ENCODE measurements around the gene PARD3B. TPM values are rescaled to one million over a fixed set of nuclear protein-coding genes. Genes with fewer than 3 reads are reported as not detected.
A peak's percentile ranks its signal among the peaks of the same experiment; 100 is the strongest.

PARD3B gene
- polyA plus RNA-seq, 1 donor: 14.0 TPM

DNA sequence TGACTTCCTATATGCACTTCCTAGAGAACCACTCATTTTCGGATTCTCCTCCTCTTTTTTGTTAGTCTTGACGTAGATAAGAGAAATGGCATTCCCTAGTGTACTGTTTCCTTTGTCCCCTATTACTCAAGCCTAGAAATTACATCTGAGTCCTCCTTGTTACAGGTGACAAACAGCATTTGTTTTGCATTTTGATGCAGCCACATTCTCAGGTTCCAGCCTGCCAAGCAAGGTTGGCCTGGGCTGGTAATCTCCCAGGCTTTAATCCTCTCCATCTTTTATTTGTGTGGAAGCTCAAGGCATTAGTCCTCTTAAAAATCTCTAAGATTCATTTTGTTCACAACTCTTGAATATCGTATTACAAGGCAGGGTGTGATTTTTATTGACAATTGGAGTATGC, 819.0 kb downstream of the PARD3B start:
- H3K27ac ChIP-seq (ENCODE audit: low read length): no peak overlapping the region
- WGBS (ENCODE audit: insufficient coverage, low lambda C conversion rate): 60% methylated on average over 1 of the region's 3 CpGs
- no peak overlapping the region for H3K4me3 ChIP-seq (ENCODE audit: low read length)
- H3K4me1 ChIP-seq (ENCODE audit: control insufficient read depth, insufficient read depth, low read length): no peaks in the 10 kb centered on the region
- no peak for DNase-seq
- no peaks in the 10 kb centered on the region for H3K27me3 ChIP-seq (ENCODE audit: control insufficient read depth, insufficient read depth, low read length)
- H3K36me3 ChIP-seq (ENCODE audit: control insufficient read depth, insufficient read depth, low read length): no peaks in the 10 kb centered on the region
- no peaks in the 10 kb centered on the region for H3K9me3 ChIP-seq (ENCODE audit: control insufficient read depth, low read depth, low read length)

GRCh38 chr2:205366336-205367060, 821.2 kb downstream of the PARD3B start:
- Histone ChIP-seq H3K4me3 (ENCODE audit: low read length) (no peak overlapping the region), H3K27me3 (ENCODE audit: control insufficient read depth, insufficient read depth, low read length) (no peaks in the 10 kb centered on the region), H3K9me3 (ENCODE audit: control insufficient read depth, low read depth, low read length) (no peaks in the 10 kb centered on the region), H3K4me1 (ENCODE audit: control insufficient read depth, insufficient read depth, low read length) (no peaks in the 10 kb centered on the region), H3K27ac (ENCODE audit: low read length) (no peak overlapping the region), H3K36me3 (ENCODE audit: control insufficient read depth, insufficient read depth, low read length) (no peaks in the 10 kb centered on the region)
- WGBS (ENCODE audit: insufficient coverage, low lambda C conversion rate): 100% methylated on average over 2 of the region's 6 CpGs
- DNase-seq: no peak

GRCh38 chr2:205367331-205367935, 822.2 kb downstream of the PARD3B start:
- Histone ChIP-seq H3K36me3 (ENCODE audit: control insufficient read depth, insufficient read depth, low read length) (no peaks in the 10 kb centered on the region), H3K4me3 (ENCODE audit: low read length) (no peak overlapping the region), H3K27me3 (ENCODE audit: control insufficient read depth, insufficient read depth, low read length) (no peaks in the 10 kb centered on the region), H3K27ac (ENCODE audit: low read length) (no peak overlapping the region), H3K4me1 (ENCODE audit: control insufficient read depth, insufficient read depth, low read length) (no peaks in the 10 kb centered on the region), H3K9me3 (ENCODE audit: control insufficient read depth, low read depth, low read length) (no peaks in the 10 kb centered on the region)
- no peak for DNase-seq
- no CpG with 5 or more reads among the region's 2 CpGs for WGBS (ENCODE audit: insufficient coverage, low lambda C conversion rate)

- no CpG with 5 or more reads among the region's 1 CpG for WGBS (ENCODE audit: insufficient coverage, low lambda C conversion rate)
- peak in 1 of 2 donors; percentile 29 for DNase-seq
Observed at GRCh38 chr2:205369813-205370212, 824.5 kb downstream of the PARD3B start.

GRCh38 chr2:205370726-205371125, 825.5 kb downstream of the PARD3B start:
- no CpG with 5 or more reads among the region's 2 CpGs for WGBS (ENCODE audit: insufficient coverage, low lambda C conversion rate)
- Histone ChIP-seq H3K27me3 (ENCODE audit: control insufficient read depth, insufficient read depth, low read length) (no peaks in the 10 kb centered on the region), H3K27ac (ENCODE audit: low read length) (no peak overlapping the region), H3K36me3 (ENCODE audit: control insufficient read depth, insufficient read depth, low read length) (no peaks in the 10 kb centered on the region), H3K4me1 (ENCODE audit: control insufficient read depth, insufficient read depth, low read length) (no peaks in the 10 kb centered on the region), H3K4me3 (ENCODE audit: low read length) (no peak overlapping the region), H3K9me3 (ENCODE audit: control insufficient read depth, low read depth, low read length) (no peaks in the 10 kb centered on the region)
- DNase-seq: no peak

More at GRCh38 chr2:205369813-205370212, 824.5 kb downstream of the PARD3B start:
- Histone ChIP-seq H3K27ac (ENCODE audit: low read length) (no peak overlapping the region), H3K4me1 (ENCODE audit: control insufficient read depth, insufficient read depth, low read length) (no peaks in the 10 kb centered on the region), H3K4me3 (ENCODE audit: low read length) (no peak overlapping the region), H3K36me3 (ENCODE audit: control insufficient read depth, insufficient read depth, low read length) (no peaks in the 10 kb centered on the region), H3K9me3 (ENCODE audit: control insufficient read depth, low read depth, low read length) (no peaks in the 10 kb centered on the region), H3K27me3 (ENCODE audit: control insufficient read depth, insufficient read depth, low read length) (no peaks in the 10 kb centered on the region)

GRCh38 chr2:205372141-205372540, 826.9 kb downstream of the PARD3B start:
- no peak for DNase-seq
- Histone ChIP-seq H3K9me3 (ENCODE audit: control insufficient read depth, low read depth, low read length) (no peaks in the 10 kb centered on the region), H3K4me3 (ENCODE audit: low read length) (no peak overlapping the region), H3K4me1 (ENCODE audit: control insufficient read depth, insufficient read depth, low read length) (no peaks in the 10 kb centered on the region), H3K27ac (ENCODE audit: low read length) (no peak overlapping the region), H3K27me3 (ENCODE audit: control insufficient read depth, insufficient read depth, low read length) (no peaks in the 10 kb centered on the region), H3K36me3 (ENCODE audit: control insufficient read depth, insufficient read depth, low read length) (no peaks in the 10 kb centered on the region)

GRCh38 chr2:205375461-205376448, 830.5 kb downstream of the PARD3B start:
- no peaks in the 10 kb centered on the region for H3K4me1 ChIP-seq (ENCODE audit: control insufficient read depth, insufficient read depth, low read length)
- no peaks in the 10 kb centered on the region for H3K27me3 ChIP-seq (ENCODE audit: control insufficient read depth, insufficient read depth, low read length)
- no peaks in the 10 kb centered on the region for H3K9me3 ChIP-seq (ENCODE audit: control insufficient read depth, low read depth, low read length)
- DNase-seq: no peak
- H3K4me3 ChIP-seq (ENCODE audit: low read length): no peak overlapping the region
- no peaks in the 10 kb centered on the region for H3K36me3 ChIP-seq (ENCODE audit: control insufficient read depth, insufficient read depth, low read length)
- 92% methylated on average over 2 of the region's 9 CpGs for WGBS (ENCODE audit: insufficient coverage, low lambda C conversion rate)
- H3K27ac ChIP-seq (ENCODE audit: low read length): no peak overlapping the region

DNA sequence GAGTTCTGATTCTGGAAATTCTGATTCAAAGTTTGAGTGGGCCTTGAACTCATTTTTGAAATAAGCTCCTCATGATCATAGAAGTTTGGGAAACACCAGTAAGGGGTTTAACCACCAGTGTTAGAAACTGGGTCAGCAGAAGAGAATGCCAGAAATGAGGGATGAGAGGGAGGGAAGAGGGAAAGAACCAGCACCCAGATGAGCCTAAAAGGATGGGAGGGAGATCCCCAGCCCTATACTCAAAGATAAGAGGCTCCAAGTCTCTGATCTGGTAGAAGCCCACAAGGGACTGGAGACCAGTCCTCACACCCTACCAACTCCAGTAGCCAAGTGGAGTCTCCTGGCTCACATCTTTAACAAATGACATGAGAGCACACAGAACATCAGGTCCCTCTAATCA, 832.0 kb downstream of the PARD3B start:
- no peak for DNase-seq

DNA sequence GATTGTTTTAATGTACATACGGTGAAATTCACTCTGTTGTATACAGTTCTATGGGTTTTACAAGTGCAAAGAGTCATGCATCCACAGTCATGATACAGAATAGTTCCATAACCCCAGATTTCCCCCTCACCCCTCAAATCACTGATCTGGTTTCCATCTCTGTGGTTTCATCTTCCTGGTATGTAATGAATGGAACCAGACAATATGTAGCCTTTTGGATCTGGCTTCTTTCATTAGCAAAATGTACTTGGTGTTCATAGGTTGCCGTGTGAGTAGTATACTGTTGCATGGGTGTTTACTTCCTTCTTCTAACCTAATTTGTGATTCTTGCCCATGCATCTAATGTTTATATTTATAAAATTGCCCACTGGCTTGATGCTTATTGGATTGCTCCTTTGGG, 838.3 kb downstream of the PARD3B start:
- Histone ChIP-seq H3K36me3 (ENCODE audit: control insufficient read depth, insufficient read depth, low read length) (no peaks in the 10 kb centered on the region), H3K27me3 (ENCODE audit: control insufficient read depth, insufficient read depth, low read length) (no peaks in the 10 kb centered on the region), H3K27ac (ENCODE audit: low read length) (no peak overlapping the region), H3K9me3 (ENCODE audit: control insufficient read depth, low read depth, low read length) (no peaks in the 10 kb centered on the region), H3K4me3 (ENCODE audit: low read length) (no peak overlapping the region), H3K4me1 (ENCODE audit: control insufficient read depth, insufficient read depth, low read length) (no peaks in the 10 kb centered on the region)
- no peak for DNase-seq
- no CpG with 5 or more reads among the region's 2 CpGs for WGBS (ENCODE audit: insufficient coverage, low lambda C conversion rate)

More for the DNA sequence above, 832.0 kb downstream of the PARD3B start:
- no peak overlapping the region for H3K27ac ChIP-seq (ENCODE audit: low read length)
- H3K4me3 ChIP-seq (ENCODE audit: low read length): no peak overlapping the region
- H3K4me1 ChIP-seq (ENCODE audit: control insufficient read depth, insufficient read depth, low read length): no peaks in the 10 kb centered on the region
- no peaks in the 10 kb centered on the region for H3K27me3 ChIP-seq (ENCODE audit: control insufficient read depth, insufficient read depth, low read length)
- no peaks in the 10 kb centered on the region for H3K9me3 ChIP-seq (ENCODE audit: control insufficient read depth, low read depth, low read length)
- no peaks in the 10 kb centered on the region for H3K36me3 ChIP-seq (ENCODE audit: control insufficient read depth, insufficient read depth, low read length)

DNA sequence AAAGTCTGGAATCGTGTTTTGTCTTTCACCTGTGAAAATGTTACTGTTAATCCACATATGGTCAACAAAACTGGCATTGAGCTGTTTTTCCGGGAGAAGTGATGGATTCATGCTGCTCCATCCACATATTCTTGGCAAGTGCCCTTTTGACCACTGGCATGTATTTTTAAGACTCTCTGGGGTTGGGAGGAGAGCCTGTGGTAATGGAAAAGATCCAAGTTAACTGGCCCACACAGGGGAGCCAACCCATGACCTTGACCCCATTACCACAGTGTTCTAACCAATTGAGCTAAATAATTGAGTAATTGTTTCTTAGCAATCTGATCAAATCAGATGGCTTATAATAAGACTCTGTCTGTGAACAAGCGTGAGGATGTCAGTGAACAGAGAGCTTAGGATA, 840.8 kb downstream of the PARD3B start:
- no peak for DNase-seq
- Histone ChIP-seq H3K27ac (ENCODE audit: low read length) (no peak overlapping the region), H3K36me3 (ENCODE audit: control insufficient read depth, insufficient read depth, low read length) (no peaks in the 10 kb centered on the region), H3K4me1 (ENCODE audit: control insufficient read depth, insufficient read depth, low read length) (no peaks in the 10 kb centered on the region), H3K27me3 (ENCODE audit: control insufficient read depth, insufficient read depth, low read length) (no peaks in the 10 kb centered on the region), H3K9me3 (ENCODE audit: control insufficient read depth, low read depth, low read length) (no peaks in the 10 kb centered on the region), H3K4me3 (ENCODE audit: low read length) (no peak overlapping the region)
- 100% methylated on average over 2 of the region's 3 CpGs for WGBS (ENCODE audit: insufficient coverage, low lambda C conversion rate)

Measured in large intestine (tissue), 3 donors.